B cell (primary cell): ENCODE data around the gene FOXL2NB.

Source experiments
- CTCF ChIP-seq: fragments of 200-600 bp; IDR thresholded peaks from one replicate; pipeline ENCODE4 v1.8.0; 2022; ENCODE audit warnings: antibody characterized with exemption, mild to moderate bottlenecking
- EZH2 ChIP-seq: IDR thresholded peaks from 2 replicates; pipeline ENCODE4 v1.6.1; 2012; ENCODE audit warnings: borderline replicate concordance, low read depth, mild to moderate bottlenecking, moderate library complexity, low read length; ENCODE audit not compliant: insufficient read depth, poor library complexity, severe bottlenecking

- no peak for TF ChIP-seq CTCF
- TF ChIP-seq EZH2, result no peak
Measured at GRCh38 chr3:138946663-138947494, at the start of gene FOXL2NB, which contains the start of gene FOXL2.
